ENCODE measurements around the gene SLC35E3.
A peak's percentile ranks its signal among the peaks of the same experiment; 100 is the strongest.

The SLC35E3 gene

GRCh38 chr12:68825569-68826217, 79.7 kb downstream of the SLC35E3 start:
- peaks cover 33% of the 10 kb centered on the region for H3K4me1 Mint-ChIP-seq (ENCODE audit: low read depth)
- H3K4me3 Mint-ChIP-seq: peak overlapping the region; percentile 3
- peaks cover 14% of the 10 kb centered on the region for H3K36me3 Mint-ChIP-seq
- no peaks in the 10 kb centered on the region for H3K9me3 Mint-ChIP-seq (ENCODE audit: low read depth)
- H3K27me3 Mint-ChIP-seq: no peaks in the 10 kb centered on the region
- H3K27ac Mint-ChIP-seq: peak overlapping the region; percentile 78

GRCh38 chr12:68827895-68828671, 82.1 kb downstream of the SLC35E3 start:
- Mint-ChIP-seq H3K9me3 (ENCODE audit: low read depth) (no peaks in the 10 kb centered on the region), H3K27ac (peak overlapping the region; percentile 91), H3K4me1 (ENCODE audit: low read depth) (peaks cover 31% of the 10 kb centered on the region), H3K4me3 (no peak overlapping the region), H3K36me3 (peaks cover 14% of the 10 kb centered on the region), H3K27me3 (no peaks in the 10 kb centered on the region)

- Mint-ChIP-seq H3K9me3 (ENCODE audit: low read depth) (no peaks in the 10 kb centered on the region), H3K27ac (peak overlapping the region; percentile 91), H3K27me3 (no peaks in the 10 kb centered on the region), H3K36me3 (peaks cover 12% of the 10 kb centered on the region), H3K4me1 (ENCODE audit: low read depth) (peaks cover 28% of the 10 kb centered on the region), H3K4me3 (no peak overlapping the region)
Observed at GRCh38 chr12:68828672-68829068, 82.7 kb downstream of the SLC35E3 start.

All from activated naive CD8-positive, alpha-beta T cell (primary cell).